Lung (tissue), 12 donors: ENCODE results near the gene MOSMO. TPM values are rescaled to one million over a fixed set of nuclear protein-coding genes. Genes with fewer than 3 reads are reported as not detected.
"Not testable (repeated sequence)": the region's sequence is repeated elsewhere in the genome, so short reads cannot be mapped to it uniquely, and the experiment has no call there.

Experiments
- ATAC-seq: fragments of 200-7000 bp; cut with Tn5 transposase; one replicate; pipeline ENCODE4 v1.9.1; 2020; ENCODE audit warnings: moderate number of reproducible peaks; ENCODE audit not compliant: insufficient read depth, low FRiP score
- DNase-seq, 3 donors: peaks; one replicate each; pipeline ENCODE4 v3.0.0-alpha.2; 2013 to 2017
- H3K27ac ChIP-seq, 2 donors: one replicate each; pipeline ENCODE4 v1.5.1; 2013; ENCODE audit warnings: mild to moderate bottlenecking in 2 of 2, moderate library complexity in 2 of 2, control low read depth in 1 of 2, inconsistent platforms in 1 of 2, low read depth in 1 of 2, low read length in 1 of 2
- H3K27me3 ChIP-seq, 3 donors: one replicate each; pipeline ENCODE4 v1.5.1; 2013; ENCODE audit warnings: low read length in 2 of 3; ENCODE audit not compliant: control insufficient read depth in 3 of 3, insufficient read depth in 3 of 3
- H3K36me3 ChIP-seq, 4 donors: one replicate each; pipeline ENCODE4 v1.5.1; 2013; ENCODE audit warnings: low read length in 4 of 4, mild to moderate bottlenecking in 1 of 4, moderate library complexity in 1 of 4; ENCODE audit not compliant: control insufficient read depth in 4 of 4, insufficient read depth in 4 of 4
- H3K4me1 ChIP-seq, 5 donors: one replicate each; pipeline ENCODE4 v1.5.1; 2013; ENCODE audit warnings: low read length in 5 of 5, mild to moderate bottlenecking in 2 of 5, moderate library complexity in 1 of 5; ENCODE audit not compliant: control insufficient read depth in 5 of 5, insufficient read depth in 5 of 5
- H3K4me3 ChIP-seq: one replicate; pipeline ENCODE4 v1.5.1; 2013; ENCODE audit warnings: mild to moderate bottlenecking, control low read depth, moderate library complexity
- H3K9ac ChIP-seq, 2 donors: one replicate each; pipeline ENCODE4 v1.5.1; 2013; ENCODE audit warnings: low read length in 2 of 2, control low read depth in 1 of 2; ENCODE audit not compliant: insufficient read depth in 1 of 2
- H3K9me3 ChIP-seq, 4 donors: one replicate each; pipeline ENCODE4 v1.5.1; 2013; ENCODE audit warnings: low read length in 3 of 4, mild to moderate bottlenecking in 1 of 4, moderate library complexity in 1 of 4; ENCODE audit not compliant: control insufficient read depth in 4 of 4, insufficient read depth in 3 of 4
- whole genome bisulfite sequencing, 2 donors: extraction: QIAGEN DNeasy Blood & Tissue Kit; methylation state at CpG; one replicate each; pipeline ENCODE4 v1.1.7; 2013; 5-methylcytosine and 5-hydroxymethylcytosine counted together
- polyA plus RNA-seq, 2 donors: library from polyadenylated mRNA; stranded (reverse); fragments of 200-250 nt; gene quantifications; one replicate each; pipeline ENCODE4 v1.2.1, GENCODE V29; 2013
- total RNA-seq, 2 donors: library from RNA; depleted of rRNA in 1 of 2; stranded (reverse); fragments of >200 nt in 1 of 2; gene quantifications; one replicate each; pipeline ENCODE4 v1.2.1, GENCODE V29; 2014 to 2021
- TF ChIP-seq, protein P1 (sequence below): IDR thresholded peaks from 2 replicates; pipeline ENCODE4 v1.5.1; 2012; ENCODE audit warnings: mild to moderate bottlenecking; ENCODE audit errors: control extremely low read depth, extremely low read depth
- donor health status: control.
- donor health status: control.
- donor health status: Bipolar disorder and iron deficiency.
- donor health status: healthy.
- donor health status: DM: yes; HTN: yes; CAD: no.

The MOSMO gene
- total and polyA plus RNA-seq, 4 donors = 10.3 to 30.6 (median 11.3) TPM

DNA sequence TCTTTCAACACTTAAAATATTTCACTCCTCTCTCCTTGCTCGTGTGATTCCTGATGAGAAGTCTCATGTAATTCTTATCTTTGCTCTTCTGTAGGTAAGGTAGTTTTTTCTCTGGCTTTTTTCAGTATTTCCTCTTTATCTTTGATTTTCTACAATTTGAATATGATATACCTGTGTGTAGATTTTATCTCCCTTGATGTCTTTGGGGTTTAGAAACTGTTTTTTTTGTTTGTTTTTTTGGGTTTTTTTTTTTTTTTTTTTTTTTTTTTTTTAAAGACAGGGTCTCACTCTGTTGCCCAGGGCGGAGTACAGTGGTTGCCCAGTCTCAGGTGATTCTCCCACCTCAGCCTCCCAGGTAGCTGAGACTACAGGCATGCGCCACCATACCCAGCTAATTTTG lies 26.6 kb downstream of the MOSMO start:
- 87 to 92% methylated on average over 3 of the region's 3 CpGs for WGBS, 2 donors
- TF ChIP-seq, protein P1, sequence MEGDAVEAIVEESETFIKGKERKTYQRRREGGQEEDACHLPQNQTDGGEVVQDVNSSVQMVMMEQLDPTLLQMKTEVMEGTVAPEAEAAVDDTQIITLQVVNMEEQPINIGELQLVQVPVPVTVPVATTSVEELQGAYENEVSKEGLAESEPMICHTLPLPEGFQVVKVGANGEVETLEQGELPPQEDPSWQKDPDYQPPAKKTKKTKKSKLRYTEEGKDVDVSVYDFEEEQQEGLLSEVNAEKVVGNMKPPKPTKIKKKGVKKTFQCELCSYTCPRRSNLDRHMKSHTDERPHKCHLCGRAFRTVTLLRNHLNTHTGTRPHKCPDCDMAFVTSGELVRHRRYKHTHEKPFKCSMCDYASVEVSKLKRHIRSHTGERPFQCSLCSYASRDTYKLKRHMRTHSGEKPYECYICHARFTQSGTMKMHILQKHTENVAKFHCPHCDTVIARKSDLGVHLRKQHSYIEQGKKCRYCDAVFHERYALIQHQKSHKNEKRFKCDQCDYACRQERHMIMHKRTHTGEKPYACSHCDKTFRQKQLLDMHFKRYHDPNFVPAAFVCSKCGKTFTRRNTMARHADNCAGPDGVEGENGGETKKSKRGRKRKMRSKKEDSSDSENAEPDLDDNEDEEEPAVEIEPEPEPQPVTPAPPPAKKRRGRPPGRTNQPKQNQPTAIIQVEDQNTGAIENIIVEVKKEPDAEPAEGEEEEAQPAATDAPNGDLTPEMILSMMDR = no peak
- Histone ChIP-seq H3K36me3 (peaks cover 2 to 7% (median 3%) of the 10 kb centered on the region in 4 donors), H3K27me3 (no peaks in the 10 kb centered on the region), H3K4me1 (peaks cover 0 to 5% (median 4%) of the 10 kb centered on the region in 5 donors), H3K27ac (no peak overlapping the region), H3K4me3 (no peak overlapping the region), H3K9ac (no peak overlapping the region), H3K9me3 (no peaks in the 10 kb centered on the region)
- ATAC-seq (no peak), DNase-seq (no peak)

DNA sequence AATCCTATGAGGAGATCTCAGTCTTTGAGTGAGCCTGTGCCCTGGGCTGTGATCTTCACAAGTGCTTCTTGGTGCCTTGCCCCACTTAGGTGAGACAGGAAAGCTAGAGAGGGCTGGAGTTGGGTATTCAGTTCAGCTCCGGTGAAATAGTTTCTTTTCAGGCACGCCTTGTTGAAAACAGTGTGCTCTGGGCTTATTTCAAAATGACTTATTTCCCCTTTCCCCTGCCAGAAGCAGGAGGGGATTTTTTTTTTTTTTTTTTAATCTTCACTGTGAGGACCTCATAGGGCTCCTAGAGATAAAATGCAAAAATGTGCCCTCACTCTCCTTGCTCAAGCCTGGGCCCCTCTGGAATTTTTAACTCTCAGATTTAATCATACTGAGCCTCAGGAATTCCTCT lies 27.2 kb downstream of the MOSMO start:
- Histone ChIP-seq H3K27me3 (no peaks in the 10 kb centered on the region), H3K9ac (no peak overlapping the region), H3K4me3 (no peak overlapping the region), H3K9me3 (no peaks in the 10 kb centered on the region), H3K4me1 (no peaks in the 10 kb centered on the region), H3K36me3 (peaks cover 2 to 7% (median 3%) of the 10 kb centered on the region in 4 donors), H3K27ac (no peak overlapping the region)
- no peak for ATAC-seq
- DNase-seq = peak in 1 of 3 donors; percentile 26
- TF ChIP-seq, protein P1 = no peak
- 25 to 36% methylated on average over 2 of the region's 2 CpGs for WGBS, 2 donors

DNA sequence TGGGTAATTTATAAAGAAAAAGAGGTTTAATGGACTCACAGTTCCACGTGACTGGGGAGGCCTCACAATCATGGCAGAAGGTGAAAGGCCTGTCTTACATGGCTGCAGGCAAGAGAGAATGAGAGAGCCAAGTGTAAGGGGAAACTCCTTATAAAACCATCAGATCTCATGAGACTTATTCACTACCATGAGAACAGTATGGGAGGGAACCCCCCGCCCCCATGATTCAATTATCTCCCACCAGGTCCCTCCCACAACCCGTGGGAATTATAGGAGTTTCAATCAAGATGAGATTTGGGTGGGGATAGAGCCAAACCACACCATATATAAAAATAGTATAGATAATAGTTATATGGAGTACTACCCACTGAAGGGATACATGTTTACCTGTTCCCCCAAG lies 36.0 kb downstream of the MOSMO start:
- H3K9ac ChIP-seq, H3K4me3 ChIP-seq, ATAC-seq, H3K27me3 ChIP-seq, H3K9me3 ChIP-seq, H3K36me3 ChIP-seq, H3K27ac ChIP-seq, DNase-seq: not testable (repeated sequence)
- 92 to 98% methylated on average over 3 of the region's 3 CpGs for WGBS, 2 donors
- H3K4me1 ChIP-seq = peaks cover 0 to 12% (median 0%) of the 10 kb centered on the region in 5 donors

DNA sequence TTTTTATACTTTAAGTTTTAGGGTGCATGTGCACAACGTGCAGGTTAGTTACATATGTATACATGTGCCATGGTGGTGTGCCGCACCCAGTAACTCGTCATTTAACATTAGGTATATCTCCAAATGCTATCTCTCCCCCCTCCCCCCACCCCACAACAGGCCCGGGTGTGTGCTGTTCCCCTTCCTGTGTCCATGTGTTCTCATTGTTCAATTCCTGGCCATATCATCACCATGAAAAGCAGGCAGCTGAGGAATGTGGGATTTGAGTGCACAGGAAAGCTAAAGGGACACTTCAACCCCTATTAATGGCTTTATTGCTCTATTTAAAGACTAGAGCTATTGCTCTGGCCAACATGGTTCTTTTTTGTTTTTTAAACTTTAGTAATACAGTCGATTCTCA lies 38.0 kb downstream of the MOSMO start:
- 43 to 65% methylated on average over 5 of the region's 5 CpGs for WGBS, 2 donors
- DNase-seq = peak in 1 of 3 donors; percentile 12
- not testable (repeated sequence) for ATAC-seq, H3K27me3 ChIP-seq, H3K9ac ChIP-seq, H3K9me3 ChIP-seq, H3K4me3 ChIP-seq, H3K27ac ChIP-seq, H3K36me3 ChIP-seq
- peaks cover 0 to 12% (median 0%) of the 10 kb centered on the region in 5 donors for H3K4me1 ChIP-seq

DNA sequence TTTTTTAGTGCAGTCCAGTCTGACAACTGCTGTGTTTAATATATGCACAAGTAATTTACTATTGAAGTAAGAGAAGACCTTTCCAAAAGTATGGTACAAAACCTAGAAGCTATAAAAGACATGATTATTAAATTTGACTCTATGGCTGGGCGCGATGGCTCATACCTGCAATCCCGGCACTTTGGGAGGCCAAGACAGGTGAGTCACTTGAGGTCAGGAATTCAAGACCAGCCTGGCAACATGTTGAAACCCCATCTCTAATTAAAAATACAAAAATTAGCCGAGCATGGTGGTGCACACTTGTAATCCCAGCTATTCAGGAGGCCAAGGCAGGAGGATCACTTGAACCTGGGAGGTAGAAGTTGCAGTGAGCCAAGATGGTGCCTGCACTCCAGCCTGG lies 43.1 kb downstream of the MOSMO start:
- no peaks in the 10 kb centered on the region for H3K27me3 ChIP-seq
- TF ChIP-seq, protein P1 = no peak
- no peak overlapping the region for H3K4me3 ChIP-seq
- peaks cover 0 to 6% (median 0%) of the 10 kb centered on the region in 5 donors for H3K4me1 ChIP-seq
- no peak for ATAC-seq
- H3K9ac ChIP-seq = no peak overlapping the region
- DNase-seq = no peak
- peaks cover 0 to 5% (median 0%) of the 10 kb centered on the region in 4 donors for H3K36me3 ChIP-seq
- H3K27ac ChIP-seq = no peak overlapping the region
- no peaks in the 10 kb centered on the region for H3K9me3 ChIP-seq
- 94 to 97% methylated on average over 4 of the region's 4 CpGs for WGBS, 2 donors
